ENCODE measurements around the gene KCNJ3.

The KCNJ3 gene

GRCh38 chr2:154698296-154698720, at the start of gene KCNJ3:
TSS of gene KCNJ3 (plus strand) at chr2:154698695. CDS start at chr2:154698776, 81 bp downstream.
- no peak for DNase-seq

DNA sequence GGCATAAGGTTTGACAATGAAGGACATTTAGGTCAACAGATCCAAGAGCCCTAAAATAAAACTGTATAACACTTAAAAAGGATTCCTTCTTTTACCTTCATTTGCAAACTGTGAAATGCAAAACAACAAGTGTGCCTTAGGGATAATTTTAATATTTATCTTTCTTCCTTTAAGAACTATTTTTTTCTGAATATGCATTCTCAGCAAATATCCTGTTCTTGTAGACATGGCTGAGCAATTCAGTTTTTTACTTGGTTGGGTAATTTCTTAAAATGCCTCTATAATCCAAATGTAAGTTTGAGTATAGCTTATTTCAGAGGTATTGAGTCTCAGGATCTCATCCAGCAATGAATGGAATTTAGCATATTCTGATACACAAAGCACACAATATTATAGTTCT, 43.0 kb upstream of the KCNJ3 start:
- no peak for DNase-seq

- DNase-seq = no peak
These were observed 39.6 kb upstream of the KCNJ3 start for GRCh38 chr2:154658854-154659253.

DNA sequence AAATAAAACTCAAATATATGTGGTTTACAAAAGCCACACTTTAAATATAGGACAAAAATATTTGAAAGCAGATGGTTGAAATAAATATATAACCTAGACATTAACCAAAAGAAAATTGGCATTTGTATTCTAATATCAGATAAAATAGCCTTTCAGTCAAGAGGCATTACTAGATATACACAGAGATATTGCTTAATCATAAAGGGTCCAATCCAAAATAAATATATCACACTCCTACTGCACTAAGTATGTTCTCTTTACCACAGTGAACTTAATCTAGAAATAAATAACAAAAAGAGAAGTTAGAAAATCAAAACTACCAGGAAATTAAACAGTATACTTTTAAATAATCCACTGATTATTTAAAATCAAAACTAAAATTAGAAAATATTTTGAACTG, 34.2 kb upstream of the KCNJ3 start:
- no peak for DNase-seq

- DNase-seq = no peak
These were observed 28.4 kb upstream of the KCNJ3 start for GRCh38 chr2:154670083-154670482.

GRCh38 chr2:154673694-154674093, 24.8 kb upstream of the KCNJ3 start:
- no peak for DNase-seq

- DNase-seq = no peak
These were observed 21.1 kb upstream of the KCNJ3 start for GRCh38 chr2:154677401-154677800.

DNA sequence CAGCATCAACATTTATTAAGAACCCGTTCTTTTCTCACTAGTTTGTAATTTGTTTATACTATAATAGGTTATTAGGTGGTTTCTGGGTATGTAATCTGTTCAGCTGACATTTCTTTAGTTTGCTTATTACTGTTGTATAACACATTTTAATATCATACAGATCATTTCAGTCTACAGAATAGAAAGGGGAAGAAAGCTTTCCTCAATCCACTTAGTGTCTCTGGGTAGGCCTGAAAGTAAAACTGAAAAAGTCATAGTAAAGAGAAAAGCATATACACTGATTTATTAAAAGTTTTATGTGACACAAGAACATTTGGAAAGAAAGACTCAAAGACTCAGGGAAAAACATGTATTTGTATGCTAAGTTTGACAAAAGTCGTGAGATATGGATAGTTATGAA, 16.8 kb upstream of the KCNJ3 start:
- DNase-seq = no peak

GRCh38 chr2:154686162-154686561, 12.3 kb upstream of the KCNJ3 start:
- no peak for DNase-seq

DNA sequence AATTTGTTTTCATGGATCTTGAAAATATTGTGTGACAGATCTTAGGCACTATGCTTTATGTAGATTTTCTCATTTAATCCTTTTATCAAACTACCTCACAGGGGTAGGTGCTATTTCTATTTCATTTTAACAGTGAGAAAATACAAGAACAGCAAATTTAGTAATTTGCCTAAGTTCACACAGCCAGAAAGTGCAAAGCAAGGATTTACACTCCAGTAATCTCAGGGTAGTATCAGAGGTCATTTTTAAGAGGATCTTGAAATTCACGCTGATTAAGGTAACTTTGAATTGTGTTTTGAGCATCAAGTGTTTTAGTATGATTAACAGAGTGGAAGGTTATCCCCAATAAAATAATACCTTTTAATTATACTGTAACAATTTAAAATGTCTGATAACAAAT, 10.1 kb upstream of the KCNJ3 start:
- DNase-seq = no peak

- DNase-seq = no peak
These were observed 9.3 kb upstream of the KCNJ3 start for GRCh38 chr2:154689158-154689557.

DNA sequence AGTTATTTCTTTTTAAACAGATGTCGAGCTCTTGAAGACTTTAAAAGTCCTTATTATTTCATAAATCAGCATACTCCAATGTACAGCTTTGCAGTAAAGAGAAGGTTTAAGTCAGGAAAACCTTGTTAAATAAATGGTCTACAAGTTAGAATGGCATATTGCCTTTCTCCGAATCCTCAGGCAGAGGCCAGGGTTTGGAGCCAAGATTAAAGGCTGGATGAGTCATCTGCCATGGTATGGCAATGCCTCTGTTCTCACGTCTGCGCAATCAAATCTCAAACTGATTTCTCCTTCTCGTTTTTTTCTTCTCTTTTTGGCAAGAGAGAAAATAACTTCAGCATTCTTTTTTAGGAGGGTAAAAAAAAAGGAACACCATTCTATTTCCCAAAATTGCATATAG, 5.6 kb upstream of the KCNJ3 start:
- no peak for DNase-seq

DNA sequence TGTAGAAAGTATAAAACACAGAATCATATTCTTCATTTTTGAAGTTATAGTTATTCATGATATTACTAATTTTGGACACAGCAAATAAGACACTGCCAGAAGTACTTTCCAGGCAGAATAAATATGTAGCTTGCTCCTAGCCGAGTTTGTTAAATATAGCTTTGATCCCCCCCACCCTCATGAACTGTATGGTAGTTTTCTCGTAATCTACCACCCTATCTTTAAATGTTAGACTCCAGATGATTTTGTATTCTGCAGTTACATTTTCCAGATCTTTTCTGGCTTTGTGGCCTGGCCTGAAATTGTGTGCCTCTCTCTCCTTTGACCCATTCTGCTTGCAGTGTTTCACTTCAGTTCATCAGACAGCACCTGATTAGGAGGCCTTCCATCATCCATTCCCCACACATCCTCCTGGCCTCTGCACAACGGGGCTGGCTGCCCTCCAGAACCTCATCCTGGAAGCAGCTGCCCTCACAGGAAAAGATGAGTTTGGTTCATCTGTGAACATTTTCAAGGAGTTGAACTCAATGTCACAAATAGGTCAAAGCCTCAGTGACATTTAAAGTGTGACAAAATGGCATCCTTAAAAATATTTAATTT, 4.7 kb upstream of the KCNJ3 start:
- no peak for DNase-seq

GRCh38 chr2:154694881-154695280, 3.6 kb upstream of the KCNJ3 start:
- DNase-seq = no peak

DNA sequence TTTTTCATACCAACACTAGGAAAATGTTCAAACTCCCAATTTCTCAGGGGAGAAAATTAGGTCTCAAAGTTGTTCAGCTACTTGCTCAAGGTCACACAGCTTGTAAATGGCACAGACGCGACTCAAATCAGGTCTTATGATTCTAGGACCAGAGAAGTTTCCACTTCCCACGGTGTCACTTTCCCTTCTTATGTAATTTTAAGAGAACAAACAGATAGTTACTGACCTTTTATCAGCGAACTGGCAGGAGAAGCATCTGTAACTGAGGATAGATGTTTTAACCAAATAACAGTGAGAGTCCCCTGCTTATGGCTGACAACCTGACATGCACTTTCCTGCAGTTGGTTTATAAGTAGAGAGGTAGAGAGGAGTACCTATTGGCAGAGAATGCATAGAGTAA, 2.1 kb upstream of the KCNJ3 start:
- DNase-seq = no peak

DNA sequence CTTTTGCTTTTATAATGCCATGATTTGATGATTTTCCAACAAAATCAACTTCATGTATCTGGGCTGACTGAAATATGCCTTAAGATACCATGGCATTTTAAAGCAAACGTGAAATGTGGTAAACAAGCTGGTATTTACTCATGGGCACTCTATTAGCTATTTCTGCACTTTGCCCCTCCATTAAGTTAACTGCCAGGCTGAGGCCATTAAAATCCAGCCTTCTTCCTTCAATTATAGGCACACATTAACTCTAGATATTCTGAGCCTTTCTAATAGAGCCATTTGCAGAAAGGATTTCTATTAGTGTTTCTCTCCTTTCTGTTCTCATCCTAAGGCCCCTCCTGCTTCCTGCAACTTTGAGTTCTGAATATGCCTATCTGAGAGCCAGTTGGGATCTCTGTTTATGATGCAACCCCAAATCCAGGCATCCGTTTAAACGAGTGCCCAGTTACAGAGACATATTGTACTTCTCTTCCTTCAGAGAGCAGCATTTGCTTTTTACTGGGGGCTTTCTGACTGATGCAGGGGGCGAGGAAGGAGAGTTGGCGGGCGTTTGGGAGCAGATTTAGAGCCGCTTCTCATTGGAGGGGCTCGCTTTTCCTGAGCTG, 1.6 kb upstream of the KCNJ3 start:
- no peak for DNase-seq

- no peak for DNase-seq
These were observed 860 bp upstream of the KCNJ3 start for GRCh38 chr2:154697418-154698252.

- no peak for DNase-seq
These were observed 453 bp downstream of the KCNJ3 start for GRCh38 chr2:154698721-154699574.

DNA sequence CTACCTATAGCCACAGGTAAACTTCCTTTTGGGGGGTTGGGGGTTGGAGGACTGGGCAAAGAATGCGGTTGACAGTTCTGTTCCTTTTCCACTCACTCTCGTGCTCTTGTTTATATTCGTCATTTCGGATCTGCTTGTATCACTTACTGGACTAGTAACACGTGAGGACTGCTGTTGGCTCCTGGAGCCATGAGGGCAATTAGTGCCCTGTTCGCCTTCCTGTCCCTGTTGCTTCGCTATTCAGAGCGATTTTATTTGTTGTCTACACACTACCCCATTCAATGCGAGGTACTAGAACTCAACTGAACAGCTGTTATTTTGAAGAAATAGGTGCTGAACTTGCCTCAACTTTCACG, 1.1 kb downstream of the KCNJ3 start:
- DNase-seq = no peak

DNA sequence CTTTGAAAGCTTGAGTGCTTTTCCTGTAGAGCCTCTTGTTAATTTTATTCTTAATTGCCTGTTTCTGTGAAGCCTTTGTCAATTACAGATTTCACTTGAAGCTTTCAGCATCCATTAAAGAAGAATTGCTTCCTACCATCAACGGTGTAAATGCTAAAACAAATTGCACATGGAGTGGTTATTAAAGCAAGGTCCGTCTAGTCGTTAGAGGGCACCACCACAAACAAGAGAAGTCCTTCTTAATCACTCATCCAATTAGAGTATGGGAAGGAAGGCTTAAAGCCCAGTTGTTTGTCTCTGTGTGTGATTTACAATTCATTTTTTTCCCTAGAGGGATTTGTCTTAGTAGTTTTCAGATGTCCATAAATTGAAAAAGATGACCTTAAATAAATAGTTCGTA, 1.6 kb downstream of the KCNJ3 start:
- no peak for DNase-seq

- no peak for DNase-seq
These were observed 6.5 kb downstream of the KCNJ3 start for GRCh38 chr2:154704991-154705390.

GRCh38 chr2:154706660-154707059, 8.2 kb downstream of the KCNJ3 start:
- no peak for DNase-seq

DNA sequence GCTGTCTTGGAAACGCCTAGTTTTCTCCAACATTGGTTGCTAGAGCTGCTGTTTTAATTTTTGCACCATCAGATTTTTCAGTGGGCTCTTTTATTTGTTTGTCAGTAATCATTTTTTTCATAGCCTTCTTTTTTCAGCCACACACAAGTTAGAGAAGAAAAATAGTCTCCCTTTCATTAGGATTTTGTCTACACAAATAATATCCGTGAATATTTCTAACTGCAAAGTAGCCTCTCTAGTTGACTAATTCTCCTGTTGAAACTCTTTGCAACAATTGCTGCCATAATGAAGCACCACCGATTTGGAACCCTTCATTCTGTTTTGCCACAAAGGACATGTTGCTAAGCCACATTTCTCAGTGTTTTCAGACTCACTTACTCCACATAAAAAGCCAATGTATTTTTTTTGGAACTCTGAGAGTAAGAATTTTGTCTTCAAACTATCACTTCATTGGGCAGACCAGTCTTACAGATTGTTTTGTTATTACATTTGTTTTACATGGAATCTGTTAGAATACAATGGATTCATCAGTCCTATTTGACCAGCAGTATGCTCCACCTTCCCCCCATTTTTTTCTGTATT, 9.6 kb downstream of the KCNJ3 start:
- DNase-seq = no peak

All from kidney glomerular epithelial cell (primary cell).